ENCODE data around the gene NIFK.
"Not testable (repeated sequence)": the region's sequence is repeated elsewhere in the genome, so short reads cannot be mapped to it uniquely, and the experiment has no call there.

NIFK gene

DNA sequence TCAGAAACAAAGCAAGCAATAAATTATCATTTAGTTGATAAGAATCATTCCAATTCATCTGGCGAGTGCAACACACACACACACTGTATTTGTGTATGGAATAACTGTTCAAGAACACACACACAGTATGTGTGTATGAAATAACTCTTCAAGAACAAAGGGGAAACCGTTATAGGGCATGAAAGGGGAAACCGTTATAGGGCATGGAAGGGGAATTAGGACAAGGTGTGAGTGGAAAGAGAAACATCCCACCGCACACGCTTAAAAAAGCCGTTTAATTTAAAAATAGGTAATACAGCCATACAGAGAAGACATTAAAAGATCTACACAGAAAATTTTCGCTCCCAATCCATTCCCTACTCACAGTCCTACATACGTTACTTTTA is 18.2 kb upstream of the NIFK start:
- TF ChIP-seq, protein P1, sequence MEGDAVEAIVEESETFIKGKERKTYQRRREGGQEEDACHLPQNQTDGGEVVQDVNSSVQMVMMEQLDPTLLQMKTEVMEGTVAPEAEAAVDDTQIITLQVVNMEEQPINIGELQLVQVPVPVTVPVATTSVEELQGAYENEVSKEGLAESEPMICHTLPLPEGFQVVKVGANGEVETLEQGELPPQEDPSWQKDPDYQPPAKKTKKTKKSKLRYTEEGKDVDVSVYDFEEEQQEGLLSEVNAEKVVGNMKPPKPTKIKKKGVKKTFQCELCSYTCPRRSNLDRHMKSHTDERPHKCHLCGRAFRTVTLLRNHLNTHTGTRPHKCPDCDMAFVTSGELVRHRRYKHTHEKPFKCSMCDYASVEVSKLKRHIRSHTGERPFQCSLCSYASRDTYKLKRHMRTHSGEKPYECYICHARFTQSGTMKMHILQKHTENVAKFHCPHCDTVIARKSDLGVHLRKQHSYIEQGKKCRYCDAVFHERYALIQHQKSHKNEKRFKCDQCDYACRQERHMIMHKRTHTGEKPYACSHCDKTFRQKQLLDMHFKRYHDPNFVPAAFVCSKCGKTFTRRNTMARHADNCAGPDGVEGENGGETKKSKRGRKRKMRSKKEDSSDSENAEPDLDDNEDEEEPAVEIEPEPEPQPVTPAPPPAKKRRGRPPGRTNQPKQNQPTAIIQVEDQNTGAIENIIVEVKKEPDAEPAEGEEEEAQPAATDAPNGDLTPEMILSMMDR (conservative IDR thresholded peaks at IDR 0.05; ENCODE audit: low read length): no peak
- DNase-seq (ENCODE audit: low read depth): no peak
- H3K4me3 ChIP-seq (ENCODE audit: low read length): peak overlapping the region; percentile 69

DNA sequence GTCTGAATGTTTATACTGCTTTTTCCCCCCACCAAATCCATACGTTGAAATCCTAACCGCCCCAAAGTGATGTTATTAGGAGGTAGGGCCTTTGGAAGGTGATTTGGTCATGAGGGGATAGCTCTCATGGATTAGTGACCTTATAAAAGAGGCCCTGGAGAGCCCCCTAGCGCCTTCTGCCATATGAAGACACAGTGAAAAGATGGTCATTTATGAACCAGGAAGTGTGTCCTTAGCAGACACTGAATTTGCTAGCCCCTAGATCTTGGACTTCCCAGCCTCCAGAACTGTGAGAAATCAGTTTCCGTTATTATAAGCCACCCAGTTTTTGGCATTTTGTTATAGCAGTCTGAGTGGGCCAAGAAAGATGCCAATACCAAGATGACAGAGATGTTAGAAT is 11.5 kb upstream of the NIFK start:
- H3K4me3 ChIP-seq (ENCODE audit: low read length): no peak overlapping the region
- DNase-seq (ENCODE audit: low read depth): peak; percentile 52
- TF ChIP-seq, protein P1 (conservative IDR thresholded peaks at IDR 0.05; ENCODE audit: low read length): peak; percentile 53

DNA sequence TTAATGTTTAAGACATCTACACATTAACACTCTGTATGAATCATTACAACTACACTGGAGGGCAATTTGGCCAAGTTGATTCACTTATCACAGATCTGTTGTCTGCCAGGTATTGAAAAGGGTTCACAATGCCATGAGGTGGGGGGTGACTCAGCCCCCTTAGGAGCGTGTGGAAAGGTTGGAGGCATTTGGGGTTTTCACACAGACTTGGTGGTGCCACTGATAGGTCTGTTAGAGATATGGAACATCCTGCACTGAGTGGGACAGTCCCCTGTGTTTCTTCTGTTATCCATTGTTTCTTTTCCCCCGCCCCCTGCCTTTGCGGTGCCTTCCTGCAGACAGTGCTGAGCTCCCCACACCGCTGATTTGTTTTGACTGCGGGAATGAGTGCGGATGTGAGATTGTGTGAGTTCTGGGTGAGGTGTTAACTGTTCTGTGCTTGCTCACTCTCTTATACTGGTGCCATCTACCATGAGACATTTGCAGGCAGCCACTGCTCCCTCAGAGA is 9.4 kb upstream of the NIFK start:
- H3K4me3 ChIP-seq (ENCODE audit: low read length): no peak overlapping the region
- DNase-seq (ENCODE audit: low read depth): no peak
- TF ChIP-seq, protein P1 (conservative IDR thresholded peaks at IDR 0.05; ENCODE audit: low read length): no peak

DNA sequence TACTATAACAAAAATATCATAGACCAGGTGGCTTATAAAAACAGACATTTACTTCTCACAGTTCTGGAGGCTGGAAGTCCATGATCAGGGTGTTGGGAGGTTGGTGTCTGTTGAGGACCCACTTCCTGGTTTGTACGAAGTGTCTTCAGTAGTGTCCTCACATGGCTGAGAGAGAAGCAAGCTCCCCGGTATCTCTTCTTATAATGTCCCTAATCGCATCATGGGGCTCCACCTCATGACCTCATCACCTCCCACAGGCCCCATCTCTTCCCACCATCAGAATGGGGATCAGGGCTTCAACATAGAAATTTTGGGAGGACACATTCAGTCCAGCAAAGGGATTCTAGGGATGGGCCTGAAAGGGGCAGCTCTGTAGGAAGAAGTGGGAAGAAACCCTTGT is 4.8 kb upstream of the NIFK start:
- no peak for DNase-seq (ENCODE audit: low read depth)
- TF ChIP-seq, protein P1 (conservative IDR thresholded peaks at IDR 0.05; ENCODE audit: low read length): no peak

DNA sequence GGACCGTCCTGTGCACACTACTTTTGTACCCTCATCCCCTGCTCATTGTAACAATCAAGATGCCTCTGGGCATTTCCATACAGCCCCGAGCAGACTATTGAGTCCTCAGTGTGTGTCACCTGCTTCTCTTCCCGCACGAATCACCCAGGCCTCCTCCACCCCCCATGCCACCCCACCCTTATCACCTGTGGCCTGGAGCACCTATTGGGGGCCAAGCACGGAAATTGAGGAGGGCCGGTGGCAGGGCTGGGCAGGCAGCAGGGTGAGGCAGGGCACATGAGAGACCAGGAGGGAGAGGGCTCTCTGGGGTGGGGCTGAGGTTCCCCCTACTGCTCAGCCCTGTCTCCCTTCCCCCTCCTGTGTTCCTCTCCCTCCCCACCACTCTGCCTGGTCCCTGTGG is 4.3 kb upstream of the NIFK start:
- no peak overlapping the region for H3K4me3 ChIP-seq (ENCODE audit: low read length)
- TF ChIP-seq, protein P1 (conservative IDR thresholded peaks at IDR 0.05; ENCODE audit: low read length): no peak
- no peak for DNase-seq (ENCODE audit: low read depth)

More for the DNA sequence above, 4.8 kb upstream of the NIFK start:
- no peak overlapping the region for H3K4me3 ChIP-seq (ENCODE audit: low read length)

DNA sequence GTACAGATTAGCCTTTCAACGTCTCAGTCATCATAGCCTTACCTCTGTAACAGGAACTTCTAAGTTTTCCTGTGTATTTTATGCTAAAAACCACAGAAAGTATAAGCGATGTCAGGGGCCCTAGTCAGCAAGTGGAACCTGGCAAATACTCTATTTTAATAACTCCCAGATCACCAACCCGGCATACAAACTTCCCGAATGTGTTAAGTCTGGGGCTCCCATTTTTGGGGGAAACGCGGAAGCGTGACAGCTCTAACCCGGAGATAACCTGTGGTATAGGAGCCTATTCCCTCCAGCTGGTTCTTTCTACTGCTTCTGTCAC is 574 bp downstream of the NIFK start:
- DNase-seq (ENCODE audit: low read depth): no peak
- H3K4me3 ChIP-seq (ENCODE audit: low read length): peak overlapping the region; percentile 99
- TF ChIP-seq, protein P1 (conservative IDR thresholded peaks at IDR 0.05; ENCODE audit: low read length): no peak

DNA sequence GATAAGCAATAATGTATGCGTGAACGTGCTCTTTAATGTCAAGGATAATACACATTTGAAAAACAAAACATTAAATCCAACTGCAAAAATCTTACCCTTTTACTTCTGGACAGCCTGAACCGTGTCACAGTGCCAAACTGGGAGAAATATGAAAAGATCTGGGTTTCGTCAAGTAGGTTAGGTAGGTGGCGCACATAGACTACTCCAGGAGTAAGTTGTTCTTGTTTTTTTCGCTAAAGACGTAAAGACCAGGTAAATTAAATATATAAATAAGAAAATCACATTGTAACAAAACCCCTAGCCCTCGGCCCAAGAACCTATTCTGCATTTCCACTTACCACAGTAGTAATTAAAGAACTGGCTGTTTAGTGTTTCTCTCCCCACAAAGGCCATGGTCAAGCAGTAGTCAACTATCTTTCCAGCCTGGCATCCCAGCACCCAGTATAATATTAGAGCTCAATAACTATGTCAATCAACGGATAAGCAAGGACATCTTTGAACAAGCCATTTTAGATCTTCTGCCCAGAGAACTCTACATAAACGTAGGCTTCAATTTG is 1.1 kb downstream of the NIFK start:
- TF ChIP-seq, protein P1 (conservative IDR thresholded peaks at IDR 0.05; ENCODE audit: low read length): 0 out of 2 replicates have a peak, but pooled peaks have one; percentile 7
- DNase-seq (ENCODE audit: low read depth): no peak
- peak overlapping the region; percentile 99 for H3K4me3 ChIP-seq (ENCODE audit: low read length)

DNA sequence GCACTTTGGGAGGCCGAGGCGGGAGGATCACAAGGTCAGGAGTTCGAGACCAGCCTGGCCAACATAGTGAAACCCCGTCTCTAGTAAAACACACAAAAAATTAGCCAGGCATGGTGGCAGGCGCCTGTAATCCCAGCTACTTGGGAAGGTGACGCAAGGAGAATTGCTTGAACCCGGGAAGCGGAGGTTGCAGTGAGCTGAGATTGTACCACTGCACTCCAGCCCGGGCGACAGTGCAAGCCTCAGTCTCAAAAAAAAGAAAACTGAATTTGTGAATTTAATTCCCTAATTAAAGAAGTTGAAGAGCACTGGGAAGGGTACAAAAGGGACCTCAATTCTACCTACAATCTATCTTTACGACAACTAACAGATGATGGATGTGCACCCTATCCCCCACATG is 2.1 kb downstream of the NIFK start:
- DNase-seq (ENCODE audit: low read depth); H3K4me3 ChIP-seq (ENCODE audit: low read length): not testable (repeated sequence)
